Esophagus (tissue), 2 donors: ENCODE measurements around the gene EIF5. TPM values are rescaled to one million over a fixed set of nuclear protein-coding genes. Genes with fewer than 3 reads are reported as not detected.
A peak's percentile ranks its signal among the peaks of the same experiment; 100 is the strongest.

Source experiments
- H3K27ac ChIP-seq, 2 donors: one replicate each; pipeline ENCODE4 v1.5.1; 2013; ENCODE audit warnings: low read depth in 2 of 2, mild to moderate bottlenecking in 2 of 2, inconsistent platforms in 1 of 2, low read length in 1 of 2, moderate library complexity in 1 of 2
- H3K27me3 ChIP-seq, 2 donors: one replicate each; pipeline ENCODE4 v1.6.1; 2013; ENCODE audit warnings: low read length in 2 of 2, control low read depth in 1 of 2, mild to moderate bottlenecking in 1 of 2; ENCODE audit not compliant: insufficient read depth in 2 of 2, control insufficient read depth in 1 of 2
- H3K36me3 ChIP-seq, 2 donors: one replicate each; pipeline ENCODE4 v1.6.1; 2013; ENCODE audit warnings: low read length in 1 of 2; ENCODE audit not compliant: control insufficient read depth in 2 of 2, insufficient read depth in 2 of 2
- H3K4me1 ChIP-seq, 2 donors: one replicate each; pipeline ENCODE4 v1.6.1; 2013; ENCODE audit warnings: low read length in 1 of 2; ENCODE audit not compliant: control insufficient read depth in 2 of 2, insufficient read depth in 2 of 2
- H3K4me3 ChIP-seq, 2 donors: one replicate each; pipeline ENCODE4 v1.5.1; 2013; ENCODE audit warnings: low read length in 2 of 2, mild to moderate bottlenecking in 2 of 2, low read depth in 1 of 2, moderate library complexity in 1 of 2
- H3K9me3 ChIP-seq, 2 donors: one replicate each; pipeline ENCODE4 v1.6.1; 2013; ENCODE audit warnings: mild to moderate bottlenecking in 2 of 2, low read depth in 1 of 2, low read length in 1 of 2, moderate library complexity in 1 of 2; ENCODE audit not compliant: control insufficient read depth in 2 of 2, insufficient read depth in 1 of 2
- WGBS, 2 donors: extraction: QIAGEN DNeasy Blood & Tissue Kit; methylation state at CpG; one replicate each; pipeline ENCODE4 v1.1.7; 2013; 5-methylcytosine and 5-hydroxymethylcytosine counted together
- polyA plus RNA-seq, 2 donors: library from polyadenylated mRNA; stranded (reverse); fragments of 200-250 nt; gene quantifications; one replicate each; pipeline ENCODE4 v1.2.3, GENCODE V29; 2013
- donor health status: healthy with polysubstance abuse.
- donor health status: Bipolar disorder and iron deficiency.

The EIF5 gene
- polyA plus RNA-seq, 2 donors: 62.6 to 125 TPM

DNA sequence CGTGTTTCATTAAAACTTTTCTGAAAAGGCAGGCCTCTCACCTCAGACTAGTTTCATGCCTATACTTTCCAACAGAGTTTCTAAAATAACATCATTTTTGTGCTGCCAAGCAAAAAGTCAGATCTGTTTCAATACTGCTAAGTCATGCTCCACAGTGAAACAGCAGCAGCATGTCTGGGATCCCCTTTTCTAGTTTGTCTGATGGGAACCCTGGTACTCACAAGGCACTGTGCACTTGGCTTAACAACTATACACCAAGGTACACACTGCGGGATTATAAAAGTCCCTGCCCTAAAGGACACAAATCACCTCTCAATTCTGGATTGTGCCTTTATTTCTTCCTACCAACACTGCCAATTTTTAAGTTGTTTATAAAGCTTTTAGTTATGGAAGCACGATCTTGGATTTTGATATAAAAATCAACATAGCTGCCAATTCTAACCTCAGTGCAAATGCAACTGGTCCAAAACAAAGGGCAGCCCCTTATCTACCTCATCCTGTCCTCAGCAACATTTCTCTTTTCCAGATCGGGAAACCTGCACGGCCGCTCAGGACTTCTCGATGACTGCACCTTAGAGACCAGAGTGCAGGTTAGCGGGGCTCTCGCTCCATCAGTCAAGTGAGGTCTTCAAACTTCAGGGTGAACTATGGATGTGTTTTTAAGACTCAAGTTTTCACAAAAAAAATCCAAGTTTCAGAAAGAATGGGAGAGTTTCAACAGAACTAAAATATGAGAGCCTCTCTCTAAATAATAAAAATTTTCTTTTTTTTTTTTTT, 1.7 kb upstream of the EIF5 start:
- Histone ChIP-seq H3K27ac (peak overlapping the region in 1 of 2 donors; percentile 98), H3K4me3 (no peak overlapping the region)
- WGBS, 2 donors: 72 to 80% methylated on average over 9 of the region's 9 CpGs

DNA sequence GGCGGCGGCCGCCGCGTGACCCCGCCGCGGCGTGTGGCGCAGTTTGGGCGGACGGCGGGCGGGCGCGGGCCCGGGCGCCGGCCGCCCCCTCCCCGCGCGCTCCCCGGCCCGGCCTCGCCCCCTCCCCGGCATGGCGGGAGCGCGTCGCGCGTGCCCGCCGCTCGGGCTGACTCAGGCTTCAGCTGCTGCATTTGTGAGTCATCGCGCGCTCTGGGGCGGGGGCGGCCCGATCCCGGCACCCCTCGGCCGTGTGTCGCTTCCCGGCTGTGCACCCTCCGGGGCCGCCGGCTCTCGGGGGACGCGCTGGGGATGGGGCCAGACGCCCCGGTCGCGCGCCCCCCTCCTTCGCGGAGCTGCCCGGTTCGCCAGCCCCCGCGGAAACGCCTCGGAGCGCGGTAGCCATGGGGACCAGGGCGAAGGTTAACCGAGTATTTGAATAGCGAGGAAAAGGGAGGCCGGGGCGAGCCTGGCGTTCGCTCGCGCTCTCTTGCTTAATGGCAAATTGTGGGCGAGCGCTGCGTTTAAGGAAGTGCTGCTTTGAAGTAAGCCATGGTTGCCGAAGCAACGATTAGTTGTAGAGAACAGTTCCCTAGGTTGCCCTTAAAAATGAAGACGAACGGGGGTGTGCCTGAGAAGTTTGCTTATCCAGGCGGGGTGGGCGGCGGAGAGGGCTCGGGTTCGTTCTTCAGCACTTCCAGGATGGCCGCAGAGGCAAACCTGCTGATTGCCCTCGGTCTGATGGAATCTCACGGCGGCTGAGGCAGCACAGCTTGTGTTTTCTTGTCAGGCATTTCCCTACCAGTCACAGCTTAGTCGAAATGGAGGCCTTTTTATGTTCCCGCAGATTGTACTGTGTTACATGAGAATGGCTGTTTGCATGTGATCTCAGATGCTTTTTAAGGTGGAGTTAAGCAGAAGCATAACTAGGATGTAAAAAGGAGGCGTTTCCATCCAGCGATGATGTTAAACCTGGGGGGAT, 896 bp downstream of the EIF5 start:
- Histone ChIP-seq H3K4me1 (peaks cover 0 to 7% of the 10 kb centered on the region in 2 donors), H3K27ac (peak overlapping the region; percentile 99 to 100), H3K4me3 (peak overlapping the region; percentile 97 to 98), H3K36me3 (peaks cover 4 to 25% of the 10 kb centered on the region in 2 donors), H3K9me3 (no peaks in the 10 kb centered on the region), H3K27me3 (no peaks in the 10 kb centered on the region)
- 1% methylated on average over 55 to 97 of the region's 97 CpGs for WGBS, 2 donors

More for the DNA sequence above, 1.7 kb upstream of the EIF5 start:
- Histone ChIP-seq H3K4me1 (peaks cover 0 to 6% of the 10 kb centered on the region in 2 donors), H3K36me3 (peaks cover 3 to 11% of the 10 kb centered on the region in 2 donors), H3K9me3 (no peaks in the 10 kb centered on the region), H3K27me3 (no peaks in the 10 kb centered on the region)

DNA sequence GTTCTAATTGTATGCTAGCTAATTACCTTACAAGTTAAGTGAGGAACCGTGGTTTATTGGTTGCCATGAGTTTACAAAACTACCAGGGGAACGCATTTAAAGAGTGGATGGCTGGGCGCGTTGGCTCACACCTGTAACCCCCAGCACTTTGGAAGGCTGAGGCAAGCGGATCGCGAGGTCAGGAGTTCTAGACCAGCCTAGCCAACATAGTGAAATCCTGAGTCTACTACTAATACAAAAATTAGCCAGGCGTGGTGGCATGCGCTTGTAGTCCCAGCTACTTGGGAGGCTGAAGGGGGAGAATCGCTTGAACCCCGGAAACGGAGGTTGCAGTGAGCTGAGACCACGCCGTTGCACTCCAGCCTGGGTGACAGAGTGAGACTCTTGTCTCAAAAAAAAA, 2.2 kb downstream of the EIF5 start:
- Histone ChIP-seq H3K36me3 (peaks cover 13 to 31% of the 10 kb centered on the region in 2 donors), H3K27ac (no peak overlapping the region), H3K4me1 (peaks cover 0 to 7% of the 10 kb centered on the region in 2 donors), H3K27me3 (no peaks in the 10 kb centered on the region), H3K9me3 (no peaks in the 10 kb centered on the region), H3K4me3 (peak overlapping the region in 1 of 2 donors; percentile 98)
- WGBS, 2 donors: 93% methylated on average over 14 of the region's 14 CpGs

DNA sequence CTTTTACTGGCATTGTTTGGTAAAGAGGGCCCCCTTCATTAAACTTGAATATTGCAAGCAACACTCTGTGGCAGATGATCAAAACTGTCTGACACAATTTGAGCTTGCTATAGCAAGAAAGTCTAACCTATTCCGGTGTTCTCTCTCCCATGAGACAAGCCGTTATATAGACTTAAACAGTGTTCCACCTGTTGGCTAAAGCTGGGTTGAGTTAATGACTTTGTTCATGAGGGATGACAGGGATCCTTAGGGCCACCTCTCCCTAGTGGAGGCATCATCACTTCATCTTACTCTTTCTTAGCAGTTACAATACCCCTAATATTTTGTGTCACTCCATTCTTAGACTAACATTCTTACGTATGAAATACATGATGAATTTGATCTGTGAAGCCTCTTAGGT, 3.8 kb downstream of the EIF5 start:
- H3K27me3 ChIP-seq: no peaks in the 10 kb centered on the region
- H3K9me3 ChIP-seq: no peaks in the 10 kb centered on the region
- no peak overlapping the region for H3K4me3 ChIP-seq
- H3K27ac ChIP-seq: no peak overlapping the region
- WGBS, 2 donors: 78 to 84% methylated on average over 3 of the region's 3 CpGs
- peaks cover 16 to 33% of the 10 kb centered on the region in 2 donors for H3K36me3 ChIP-seq
- peaks cover 0 to 7% of the 10 kb centered on the region in 2 donors for H3K4me1 ChIP-seq

DNA sequence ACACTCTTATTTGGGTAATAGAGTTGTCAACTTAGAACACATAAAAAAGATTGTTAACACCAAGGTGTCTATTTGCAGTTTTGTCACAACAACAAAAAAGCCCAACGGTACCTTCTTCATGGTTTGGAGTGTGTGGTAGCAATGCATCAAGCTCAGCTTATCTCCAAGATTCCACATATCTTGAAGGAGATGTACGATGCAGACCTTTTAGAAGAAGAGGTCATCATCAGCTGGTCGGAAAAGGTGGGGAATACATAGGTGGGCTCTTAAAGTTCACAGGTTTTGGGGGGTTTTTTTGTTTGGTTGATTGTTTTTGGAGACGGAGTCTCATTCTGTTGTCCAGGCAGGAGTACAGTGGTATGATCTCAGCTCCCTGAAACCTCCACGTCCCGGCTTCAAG, 5.5 kb downstream of the EIF5 start:
- no peaks in the 10 kb centered on the region for H3K27me3 ChIP-seq
- no peaks in the 10 kb centered on the region for H3K9me3 ChIP-seq
- H3K27ac ChIP-seq: no peak overlapping the region
- H3K36me3 ChIP-seq: peaks cover 27 to 42% of the 10 kb centered on the region in 2 donors
- H3K4me1 ChIP-seq: peaks cover 0 to 7% of the 10 kb centered on the region in 2 donors
- 83 to 86% methylated on average over 6 of the region's 6 CpGs for whole genome bisulfite sequencing, 2 donors
- H3K4me3 ChIP-seq: no peak overlapping the region

DNA sequence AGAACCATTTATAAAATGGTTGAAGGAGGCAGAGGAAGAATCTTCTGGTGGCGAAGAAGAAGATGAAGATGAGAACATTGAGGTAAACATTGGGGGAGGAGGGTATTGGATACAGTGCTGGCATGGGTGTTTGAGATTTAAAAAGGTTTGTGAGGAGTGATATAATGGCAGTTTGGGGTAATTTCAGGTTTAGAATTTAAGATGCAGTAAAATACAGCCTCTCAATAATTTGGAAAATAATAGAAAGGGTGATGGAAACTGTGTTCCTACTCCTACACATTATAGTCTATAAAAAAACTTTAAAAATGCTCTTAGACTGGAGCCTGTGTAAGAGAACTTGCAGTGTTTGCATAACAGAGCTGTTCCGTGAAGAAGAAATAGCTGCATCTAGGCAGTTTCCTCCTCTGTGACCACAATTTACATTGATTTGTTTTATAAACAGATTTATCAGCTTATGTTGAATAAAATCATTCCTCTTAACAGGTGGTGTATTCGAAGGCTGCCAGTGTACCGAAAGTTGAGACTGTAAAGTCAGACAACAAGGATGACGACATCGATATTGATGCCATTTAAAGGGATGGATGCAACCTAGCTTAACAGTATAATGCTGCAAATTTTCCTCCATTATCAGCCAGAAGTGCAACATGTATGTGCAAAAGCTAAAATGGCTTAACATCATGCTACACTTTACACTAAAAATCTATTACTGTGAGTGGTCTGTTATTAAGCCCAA, 6.6 kb downstream of the EIF5 start:
- Histone ChIP-seq H3K27me3 (no peaks in the 10 kb centered on the region), H3K36me3 (peaks cover 27 to 45% of the 10 kb centered on the region in 2 donors), H3K27ac (no peak overlapping the region), H3K4me3 (no peak overlapping the region), H3K9me3 (no peaks in the 10 kb centered on the region), H3K4me1 (peaks cover 0 to 7% of the 10 kb centered on the region in 2 donors)
- 81 to 86% methylated on average over 6 of the region's 6 CpGs for WGBS, 2 donors

DNA sequence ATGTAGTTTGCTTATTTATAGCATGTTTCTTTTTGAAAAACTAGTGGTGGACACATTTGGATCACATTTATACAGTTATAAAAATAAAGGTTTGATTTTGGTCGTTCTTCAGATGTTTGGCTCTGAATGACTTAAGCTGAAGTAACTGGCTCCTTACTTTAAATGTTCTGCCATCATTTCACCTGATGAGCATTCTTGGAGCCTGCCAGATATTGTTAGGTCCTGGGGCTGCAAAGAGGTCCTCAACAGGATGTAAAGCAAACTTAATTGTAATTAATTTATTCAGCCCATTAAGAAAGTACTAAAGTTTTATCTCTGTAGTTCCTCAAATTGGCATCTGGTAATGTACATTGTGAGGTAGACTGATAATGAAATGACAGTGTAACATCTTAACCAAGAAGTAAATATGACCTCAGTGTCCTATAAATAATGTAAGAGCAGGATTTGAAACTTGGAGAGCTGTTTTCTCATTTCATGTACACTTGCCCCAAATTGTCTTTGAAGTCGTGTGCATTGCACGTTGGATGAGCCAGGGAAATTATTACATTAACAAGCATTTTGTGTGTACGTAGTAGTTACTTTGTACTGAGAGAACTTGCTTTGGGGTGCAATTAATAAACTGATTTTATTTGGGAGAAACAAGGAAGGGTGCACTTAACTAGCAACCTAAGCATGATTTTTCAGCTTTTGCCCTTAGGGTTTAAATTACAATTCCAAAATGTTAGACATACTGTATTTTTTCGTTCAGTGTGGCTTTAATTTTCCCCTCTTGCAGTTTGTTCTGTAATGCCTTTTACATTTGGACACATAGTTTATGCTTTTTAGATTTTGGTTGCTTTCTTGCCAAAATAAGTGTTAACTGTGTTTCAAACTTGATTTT, 7.5 kb downstream of the EIF5 start:
- H3K9me3 ChIP-seq: no peaks in the 10 kb centered on the region
- H3K4me1 ChIP-seq: peaks cover 0 to 2% of the 10 kb centered on the region in 2 donors
- WGBS, 2 donors: 65 to 67% methylated on average over 5 of the region's 5 CpGs
- H3K4me3 ChIP-seq: no peak overlapping the region
- H3K27me3 ChIP-seq: no peaks in the 10 kb centered on the region
- H3K27ac ChIP-seq: no peak overlapping the region
- peaks cover 27 to 38% of the 10 kb centered on the region in 2 donors for H3K36me3 ChIP-seq

DNA sequence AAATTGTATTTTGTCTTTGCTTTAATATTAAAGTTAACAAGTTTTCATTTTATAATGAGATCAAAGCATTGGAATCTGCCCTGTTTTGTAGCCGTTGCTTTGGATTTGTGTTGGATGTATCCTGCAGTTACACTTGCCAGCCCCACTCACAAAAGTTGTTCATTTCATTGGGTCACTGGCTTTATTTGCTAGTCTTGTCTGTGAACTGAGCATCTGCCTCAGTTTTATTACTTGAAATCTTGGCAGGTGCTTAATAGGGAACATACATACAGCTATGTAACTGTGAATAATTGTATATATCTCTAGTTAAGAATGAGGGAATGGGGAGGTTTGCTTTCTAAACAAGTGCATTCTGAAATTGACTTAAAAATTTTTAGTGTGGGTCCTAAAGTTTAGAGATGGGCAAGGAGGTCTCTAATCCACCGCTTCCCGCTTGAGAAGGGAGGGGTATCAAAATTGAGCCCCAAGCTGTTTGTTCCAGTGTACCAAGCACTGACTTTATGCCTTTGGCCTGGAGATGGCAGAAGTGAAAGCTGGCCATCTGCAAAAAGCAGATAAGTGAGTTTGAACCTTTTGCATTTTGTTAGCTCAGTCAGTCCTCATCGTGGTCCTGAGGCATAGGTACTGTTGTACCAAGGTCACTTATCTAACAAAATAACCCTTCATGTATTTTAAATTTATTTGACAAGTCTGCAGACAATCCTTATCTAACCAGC, 9.3 kb downstream of the EIF5 start:
- no peaks in the 10 kb centered on the region for H3K4me1 ChIP-seq
- H3K27ac ChIP-seq: no peak overlapping the region
- H3K27me3 ChIP-seq: no peaks in the 10 kb centered on the region
- H3K4me3 ChIP-seq: no peak overlapping the region
- H3K36me3 ChIP-seq: peaks cover 22 to 26% of the 10 kb centered on the region in 2 donors
- H3K9me3 ChIP-seq: no peaks in the 10 kb centered on the region
- WGBS, 2 donors: 78 to 84% methylated on average over 4 of the region's 4 CpGs
